Right lobe of liver (tissue), 4 donors: Measurements from ENCODE around the gene ST6GALNAC6.

ENCODE experiments used
- CTCF ChIP-seq, 4 donors: fragments of 200-600 bp in 3 of 4; fragments of 450-650 bp in 1 of 4; IDR thresholded peaks; one replicate each; pipeline versions ENCODE4 v1.5.1 to v1.8.0; 2016 to 2022; ENCODE audit warnings: antibody characterized with exemption in 4 of 4, mild to moderate bottlenecking in 2 of 4
- POLR2A ChIP-seq: fragments of 450-650 bp; IDR thresholded peaks from one replicate; pipeline ENCODE4 v1.6.1; 2017; ENCODE audit warnings: antibody characterized with exemption, mild to moderate bottlenecking
- donor health status: DM: no; HTN: no; CAD: no.
- donor health status: DM: no; HTN: no; CAD: no.
- donor health status: DM: no; HTN: yes; CAD: no.

DNA sequence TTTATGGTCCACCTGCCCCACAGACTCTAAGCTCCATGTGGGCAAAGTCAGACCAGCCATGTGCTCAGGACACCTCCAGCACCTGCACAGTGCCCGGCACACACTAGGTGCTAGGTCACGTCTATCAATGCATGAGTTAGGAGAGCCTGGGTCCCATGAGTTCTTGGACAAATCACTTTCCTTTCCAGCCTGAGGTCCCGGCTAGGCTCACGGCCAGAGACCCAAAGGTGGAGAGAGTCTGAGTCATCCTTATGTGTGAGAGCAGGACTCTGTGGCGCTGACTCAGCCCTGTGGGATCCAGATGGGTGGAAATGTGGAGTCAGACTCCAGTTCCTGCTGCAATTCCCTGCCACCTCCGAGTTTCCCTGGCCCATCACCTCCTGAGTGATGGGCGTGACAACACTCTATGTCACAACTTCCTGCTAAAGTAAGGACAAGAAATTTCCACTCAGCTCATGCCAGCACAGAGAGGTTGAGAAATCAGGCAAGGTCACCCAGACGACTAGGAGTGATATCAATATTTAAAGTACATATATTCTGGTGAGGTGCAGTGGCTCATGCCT is 19.9 kb upstream of the ST6GALNAC6 start:
- TF ChIP-seq CTCF (IDR thresholded peaks at IDR 0.05) = no peak
- peak; percentile 39 for TF ChIP-seq POLR2A
